ENCODE results near the gene TREML4.

GRCh38 chr6:41200296-41200900 is 27.8 kb upstream of the TREML4 start:
- TF ChIP-seq SUZ12 (IDR thresholded peaks at IDR 0.05; ENCODE audit: extremely low read depth, insufficient read depth, insufficient read length) (no peak), YY1 (IDR thresholded peaks at IDR 0.05; ENCODE audit: insufficient read depth, insufficient read length) (no peak)
